ENCODE measurements around the gene ZNF71. TPM values are rescaled to one million over a fixed set of nuclear protein-coding genes. Genes with fewer than 3 reads are reported as not detected.
A peak's percentile ranks its signal among the peaks of the same experiment; 100 is the strongest.

ZNF71 gene
- total RNA-seq, 6 donors from 2014 or later = 4.0 to 11.5 (median 7.4) TPM

GRCh38 chr19:56663931-56664500, 68.9 kb downstream of the ZNF71 start:
- Histone ChIP-seq H3K36me3 (peaks cover 0 to 26% (median 17%) of the 10 kb centered on the region in 4 donors), H3K9me3 (peaks cover 0 to 26% (median 16%) of the 10 kb centered on the region in 4 donors), H3K27ac (no peak overlapping the region), H3K27me3 (no peaks in the 10 kb centered on the region), H3K4me3 (no peak overlapping the region), H3K4me1 (no peaks in the 10 kb centered on the region)
- DNase-seq (peak in 1 of 2 donors; percentile 80), ATAC-seq (ENCODE audit: low FRiP score in 2 of 2) (peak in 1 of 2 donors; percentile 5)
- no peak for TF ChIP-seq EP300 (IDR thresholded peaks at IDR 0.05)
- TF ChIP-seq POLR2A (IDR thresholded peaks at IDR 0.05) = no peak
- no peak for TF ChIP-seq CTCF (IDR thresholded peaks at IDR 0.05)
- no peak for TF ChIP-seq POLR2AphosphoS5 (IDR thresholded peaks at IDR 0.05)
- 93 to 94% methylated on average over 57 to 60 of the region's 60 CpGs for WGBS, 2 donors

DNA sequence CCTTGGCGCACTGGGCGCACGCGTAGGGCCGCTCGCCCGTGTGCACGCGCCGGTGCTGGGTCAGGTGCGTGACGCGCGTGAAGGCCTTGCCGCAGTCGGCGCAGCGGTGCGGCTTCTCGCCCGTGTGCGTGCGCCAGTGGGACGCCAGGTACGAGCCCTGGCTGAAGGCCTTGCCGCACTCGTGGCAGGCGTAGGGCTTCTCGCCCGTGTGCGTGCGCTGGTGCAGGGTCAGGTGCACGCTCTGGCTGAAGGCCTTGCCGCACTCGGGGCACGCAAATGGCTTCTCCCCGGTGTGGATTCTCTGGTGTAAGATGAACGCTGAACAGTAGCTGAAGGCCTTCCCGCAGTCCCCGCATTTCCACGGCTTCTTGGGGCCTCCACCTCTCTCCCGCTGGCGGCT, 69.4 kb downstream of the ZNF71 start:
- DNase-seq (peak in 1 of 2 donors; percentile 76), ATAC-seq (ENCODE audit: low FRiP score in 2 of 2) (no peak)
- Histone ChIP-seq H3K36me3 (peaks cover 0 to 26% (median 17%) of the 10 kb centered on the region in 4 donors), H3K9me3 (peaks cover 0 to 26% (median 16%) of the 10 kb centered on the region in 4 donors), H3K4me3 (no peak overlapping the region), H3K4me1 (no peaks in the 10 kb centered on the region), H3K27ac (no peak overlapping the region), H3K27me3 (no peaks in the 10 kb centered on the region)
- WGBS, 2 donors = 88 to 94% methylated on average over 21 to 43 of the region's 43 CpGs
- TF ChIP-seq EP300 (IDR thresholded peaks at IDR 0.05) (no peak), POLR2A (IDR thresholded peaks at IDR 0.05) (no peak), CTCF (IDR thresholded peaks at IDR 0.05) (no peak), POLR2AphosphoS5 (IDR thresholded peaks at IDR 0.05) (no peak)

- ATAC-seq (ENCODE audit: low FRiP score in 2 of 2) = no peak
- TF ChIP-seq POLR2A (IDR thresholded peaks at IDR 0.05) (no peak), POLR2AphosphoS5 (IDR thresholded peaks at IDR 0.05) (no peak)
- no peak overlapping the region for H3K27ac ChIP-seq
- H3K9me3 ChIP-seq = peaks cover 0 to 16% (median 9%) of the 10 kb centered on the region in 4 donors
- DNase-seq = no peak
- WGBS, 2 donors = 70% methylated on average over 6 of the region's 6 CpGs
- H3K36me3 ChIP-seq = peaks cover 0 to 26% (median 16%) of the 10 kb centered on the region in 4 donors
- H3K27me3 ChIP-seq = no peaks in the 10 kb centered on the region
- H3K4me1 ChIP-seq = peaks cover 12 to 21% (median 17%) of the 10 kb centered on the region in 4 donors
- H3K4me3 ChIP-seq = no peak overlapping the region
Measured at GRCh38 chr19:56667311-56667870, 72.3 kb downstream of the ZNF71 start.

DNA sequence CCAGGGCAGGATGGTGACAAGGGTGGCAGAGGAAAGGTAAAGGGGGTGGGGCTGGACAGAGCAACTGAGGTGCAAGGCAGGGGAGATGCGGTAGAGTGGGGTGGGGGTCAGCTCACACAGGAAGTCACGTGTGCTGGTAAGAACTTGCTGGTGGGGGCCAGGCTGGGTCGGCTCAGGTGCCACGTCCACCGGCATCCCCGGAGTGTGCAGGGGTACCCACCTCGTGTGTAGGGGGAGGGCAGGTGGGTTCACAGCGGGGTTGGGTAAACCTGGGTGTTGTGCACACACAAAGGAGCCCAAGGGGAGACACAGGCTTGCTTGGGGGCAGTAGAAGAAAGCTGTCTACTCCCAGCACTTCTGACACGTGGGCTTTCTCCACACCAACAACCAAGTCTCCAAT, 73.6 kb downstream of the ZNF71 start:
- Histone ChIP-seq H3K4me3 (no peak overlapping the region), H3K27ac (no peak overlapping the region), H3K4me1 (peaks cover 12 to 22% (median 18%) of the 10 kb centered on the region in 4 donors), H3K9me3 (peaks cover 0 to 12% (median 3%) of the 10 kb centered on the region in 4 donors), H3K27me3 (no peaks in the 10 kb centered on the region), H3K36me3 (peaks cover 0 to 16% (median 10%) of the 10 kb centered on the region in 4 donors)
- no peak for DNase-seq
- no peak for ATAC-seq (ENCODE audit: low FRiP score in 2 of 2)
- TF ChIP-seq POLR2A (IDR thresholded peaks at IDR 0.05) (no peak), CTCF (IDR thresholded peaks at IDR 0.05) (no peak), POLR2AphosphoS5 (IDR thresholded peaks at IDR 0.05) (no peak), EP300 (IDR thresholded peaks at IDR 0.05) (no peak)
- WGBS, 2 donors = 92 to 93% methylated on average over 9 of the region's 9 CpGs

GRCh38 chr19:56670401-56670960, 75.4 kb downstream of the ZNF71 start:
- 70 to 93% methylated on average over 9 to 11 of the region's 17 CpGs for WGBS, 2 donors
- peak overlapping the region in 1 of 4 donors; percentile 68 for H3K27ac ChIP-seq

More at GRCh38 chr19:56670401-56670960, 75.4 kb downstream of the ZNF71 start:
- DNase-seq (no peak), ATAC-seq (ENCODE audit: low FRiP score in 2 of 2) (peak in 1 of 2 donors; percentile 4)
- Histone ChIP-seq H3K4me1 (peaks cover 12 to 22% (median 18%) of the 10 kb centered on the region in 4 donors), H3K27me3 (no peaks in the 10 kb centered on the region), H3K9me3 (no peaks in the 10 kb centered on the region), H3K4me3 (peak overlapping the region in 3 of 4 donors; percentile 55 to 77 (median 72)), H3K36me3 (no peaks in the 10 kb centered on the region)
- TF ChIP-seq POLR2AphosphoS5 (IDR thresholded peaks at IDR 0.05) = no peak
- TF ChIP-seq POLR2A (IDR thresholded peaks at IDR 0.05) = no peak
- no peak for TF ChIP-seq EP300 (IDR thresholded peaks at IDR 0.05)

All from upper lobe of left lung (tissue), 6 donors.